ENCODE data around the gene ADAP2.

The ADAP2 gene

GRCh38 chr17:30990458-30990857 is 68.7 kb downstream of the ADAP2 start:
- TF ChIP-seq CTCF (IDR thresholded peaks at IDR 0.05; ENCODE audit: extremely low read depth, insufficient read depth, missing control alignments), result no peak
- no peak for DNase-seq (ENCODE audit: low spot score)
- in situ Hi-C loops (cut with MboI; ENCODE audit: low pct_unique_long_range_greater_than_20kb, low sequenced_read_pairs, unreplicated experiment), result no loop called here

- in situ Hi-C loops (cut with MboI; ENCODE audit: low pct_unique_long_range_greater_than_20kb, low sequenced_read_pairs, unreplicated experiment), result no loop called here
- no peak for TF ChIP-seq CTCF (IDR thresholded peaks at IDR 0.05; ENCODE audit: extremely low read depth, insufficient read depth, missing control alignments)
- DNase-seq (ENCODE audit: low spot score), result no peak
These were observed 70.8 kb downstream of the ADAP2 start for GRCh38 chr17:30992551-30992950.

- TF ChIP-seq CTCF (IDR thresholded peaks at IDR 0.05; ENCODE audit: extremely low read depth, insufficient read depth, missing control alignments), result no peak
- no peak for DNase-seq (ENCODE audit: low spot score)
- in situ Hi-C loops (cut with MboI; ENCODE audit: low pct_unique_long_range_greater_than_20kb, low sequenced_read_pairs, unreplicated experiment), result no loop called here
These were observed 73.6 kb downstream of the ADAP2 start for GRCh38 chr17:30995347-30995746.

- in situ Hi-C loops (cut with MboI; ENCODE audit: low pct_unique_long_range_greater_than_20kb, low sequenced_read_pairs, unreplicated experiment), result no loop called here
- no peak for TF ChIP-seq CTCF (IDR thresholded peaks at IDR 0.05; ENCODE audit: extremely low read depth, insufficient read depth, missing control alignments)
- DNase-seq (ENCODE audit: low spot score), result no peak
These were observed 74.7 kb downstream of the ADAP2 start for GRCh38 chr17:30996486-30996885.

- no peak for DNase-seq (ENCODE audit: low spot score)
- in situ Hi-C loops (cut with MboI; ENCODE audit: low pct_unique_long_range_greater_than_20kb, low sequenced_read_pairs, unreplicated experiment), result no loop called here
- TF ChIP-seq CTCF (IDR thresholded peaks at IDR 0.05; ENCODE audit: extremely low read depth, insufficient read depth, missing control alignments), result no peak
These were observed 75.5 kb downstream of the ADAP2 start for GRCh38 chr17:30997270-30997669.

- TF ChIP-seq CTCF (IDR thresholded peaks at IDR 0.05; ENCODE audit: extremely low read depth, insufficient read depth, missing control alignments), result no peak
- DNase-seq (ENCODE audit: low spot score), result no peak
- in situ Hi-C loops (cut with MboI; ENCODE audit: low pct_unique_long_range_greater_than_20kb, low sequenced_read_pairs, unreplicated experiment), result no loop called here
These were observed 76.1 kb downstream of the ADAP2 start for GRCh38 chr17:30997842-30998241.

- in situ Hi-C loops (cut with MboI; ENCODE audit: low pct_unique_long_range_greater_than_20kb, low sequenced_read_pairs, unreplicated experiment), result no loop called here
These were observed 80.3 kb downstream of the ADAP2 start for GRCh38 chr17:31002047-31002446.

More at GRCh38 chr17:31002047-31002446, 80.3 kb downstream of the ADAP2 start:
- TF ChIP-seq CTCF (IDR thresholded peaks at IDR 0.05; ENCODE audit: extremely low read depth, insufficient read depth, missing control alignments), result no peak
- DNase-seq (ENCODE audit: low spot score), result no peak

Data from GM13977 (cell line).